Lung (tissue), 12 donors: ENCODE results near the gene HTT. TPM values are rescaled to one million over a fixed set of nuclear protein-coding genes. Genes with fewer than 3 reads are reported as not detected.
"Not testable (repeated sequence)": the region's sequence is repeated elsewhere in the genome, so short reads cannot be mapped to it uniquely, and the experiment has no call there.

Experiments
- ATAC-seq: fragments of 200-7000 bp; cut with Tn5 transposase; one replicate; pipeline ENCODE4 v1.9.1; 2020; ENCODE audit warnings: moderate number of reproducible peaks; ENCODE audit not compliant: insufficient read depth, low FRiP score
- DNase-seq, 3 donors: peaks; one replicate each; pipeline ENCODE4 v3.0.0-alpha.2; 2013 to 2017
- H3K27ac ChIP-seq, 2 donors: one replicate each; pipeline ENCODE4 v1.5.1; 2013; ENCODE audit warnings: mild to moderate bottlenecking in 2 of 2, moderate library complexity in 2 of 2, control low read depth in 1 of 2, inconsistent platforms in 1 of 2, low read depth in 1 of 2, low read length in 1 of 2
- H3K27me3 ChIP-seq, 3 donors: one replicate each; pipeline ENCODE4 v1.5.1; 2013; ENCODE audit warnings: low read length in 2 of 3; ENCODE audit not compliant: control insufficient read depth in 3 of 3, insufficient read depth in 3 of 3
- H3K36me3 ChIP-seq, 4 donors: one replicate each; pipeline ENCODE4 v1.5.1; 2013; ENCODE audit warnings: low read length in 4 of 4, mild to moderate bottlenecking in 1 of 4, moderate library complexity in 1 of 4; ENCODE audit not compliant: control insufficient read depth in 4 of 4, insufficient read depth in 4 of 4
- H3K4me1 ChIP-seq, 5 donors: one replicate each; pipeline ENCODE4 v1.5.1; 2013; ENCODE audit warnings: low read length in 5 of 5, mild to moderate bottlenecking in 2 of 5, moderate library complexity in 1 of 5; ENCODE audit not compliant: control insufficient read depth in 5 of 5, insufficient read depth in 5 of 5
- H3K4me3 ChIP-seq: one replicate; pipeline ENCODE4 v1.5.1; 2013; ENCODE audit warnings: mild to moderate bottlenecking, control low read depth, moderate library complexity
- H3K9ac ChIP-seq, 2 donors: one replicate each; pipeline ENCODE4 v1.5.1; 2013; ENCODE audit warnings: low read length in 2 of 2, control low read depth in 1 of 2; ENCODE audit not compliant: insufficient read depth in 1 of 2
- H3K9me3 ChIP-seq, 4 donors: one replicate each; pipeline ENCODE4 v1.5.1; 2013; ENCODE audit warnings: low read length in 3 of 4, mild to moderate bottlenecking in 1 of 4, moderate library complexity in 1 of 4; ENCODE audit not compliant: control insufficient read depth in 4 of 4, insufficient read depth in 3 of 4
- WGBS, 2 donors: extraction: QIAGEN DNeasy Blood & Tissue Kit; methylation state at CpG; one replicate each; pipeline ENCODE4 v1.1.7; 2013; 5-methylcytosine and 5-hydroxymethylcytosine counted together
- polyA plus RNA-seq, 2 donors: library from polyadenylated mRNA; stranded (reverse); fragments of 200-250 nt; gene quantifications; one replicate each; pipeline ENCODE4 v1.2.1, GENCODE V29; 2013
- total RNA-seq, 2 donors: library from RNA; depleted of rRNA in 1 of 2; stranded (reverse); fragments of >200 nt in 1 of 2; gene quantifications; one replicate each; pipeline ENCODE4 v1.2.1, GENCODE V29; 2014 to 2021
- TF ChIP-seq, protein P1 (sequence below): IDR thresholded peaks from 2 replicates; pipeline ENCODE4 v1.5.1; 2012; ENCODE audit warnings: mild to moderate bottlenecking; ENCODE audit errors: control extremely low read depth, extremely low read depth
- donor health status: control.
- donor health status: control.
- donor health status: Bipolar disorder and iron deficiency.
- donor health status: healthy.
- donor health status: DM: yes; HTN: yes; CAD: no.

HTT gene
- total and polyA plus RNA-seq, 4 donors, result 17.0 to 109 (median 48.4) TPM

GRCh38 chr4:3047464-3048286 is 26.8 kb upstream of the HTT start:
- peaks cover 0 to 4% (median under 1%) of the 10 kb centered on the region in 5 donors for H3K4me1 ChIP-seq
- H3K9me3 ChIP-seq, result no peaks in the 10 kb centered on the region
- 52 to 56% methylated on average over 20 of the region's 20 CpGs for WGBS, 2 donors
- H3K36me3 ChIP-seq, result no peaks in the 10 kb centered on the region
- H3K27ac ChIP-seq, result no peak overlapping the region
- H3K9ac ChIP-seq, result no peak overlapping the region
- TF ChIP-seq, protein P1, sequence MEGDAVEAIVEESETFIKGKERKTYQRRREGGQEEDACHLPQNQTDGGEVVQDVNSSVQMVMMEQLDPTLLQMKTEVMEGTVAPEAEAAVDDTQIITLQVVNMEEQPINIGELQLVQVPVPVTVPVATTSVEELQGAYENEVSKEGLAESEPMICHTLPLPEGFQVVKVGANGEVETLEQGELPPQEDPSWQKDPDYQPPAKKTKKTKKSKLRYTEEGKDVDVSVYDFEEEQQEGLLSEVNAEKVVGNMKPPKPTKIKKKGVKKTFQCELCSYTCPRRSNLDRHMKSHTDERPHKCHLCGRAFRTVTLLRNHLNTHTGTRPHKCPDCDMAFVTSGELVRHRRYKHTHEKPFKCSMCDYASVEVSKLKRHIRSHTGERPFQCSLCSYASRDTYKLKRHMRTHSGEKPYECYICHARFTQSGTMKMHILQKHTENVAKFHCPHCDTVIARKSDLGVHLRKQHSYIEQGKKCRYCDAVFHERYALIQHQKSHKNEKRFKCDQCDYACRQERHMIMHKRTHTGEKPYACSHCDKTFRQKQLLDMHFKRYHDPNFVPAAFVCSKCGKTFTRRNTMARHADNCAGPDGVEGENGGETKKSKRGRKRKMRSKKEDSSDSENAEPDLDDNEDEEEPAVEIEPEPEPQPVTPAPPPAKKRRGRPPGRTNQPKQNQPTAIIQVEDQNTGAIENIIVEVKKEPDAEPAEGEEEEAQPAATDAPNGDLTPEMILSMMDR, result peak; percentile 54
- DNase-seq, result peak; percentile 35 to 55 (median 49)
- no peak overlapping the region for H3K4me3 ChIP-seq
- peak; percentile 67 for ATAC-seq
- no peaks in the 10 kb centered on the region for H3K27me3 ChIP-seq

DNA sequence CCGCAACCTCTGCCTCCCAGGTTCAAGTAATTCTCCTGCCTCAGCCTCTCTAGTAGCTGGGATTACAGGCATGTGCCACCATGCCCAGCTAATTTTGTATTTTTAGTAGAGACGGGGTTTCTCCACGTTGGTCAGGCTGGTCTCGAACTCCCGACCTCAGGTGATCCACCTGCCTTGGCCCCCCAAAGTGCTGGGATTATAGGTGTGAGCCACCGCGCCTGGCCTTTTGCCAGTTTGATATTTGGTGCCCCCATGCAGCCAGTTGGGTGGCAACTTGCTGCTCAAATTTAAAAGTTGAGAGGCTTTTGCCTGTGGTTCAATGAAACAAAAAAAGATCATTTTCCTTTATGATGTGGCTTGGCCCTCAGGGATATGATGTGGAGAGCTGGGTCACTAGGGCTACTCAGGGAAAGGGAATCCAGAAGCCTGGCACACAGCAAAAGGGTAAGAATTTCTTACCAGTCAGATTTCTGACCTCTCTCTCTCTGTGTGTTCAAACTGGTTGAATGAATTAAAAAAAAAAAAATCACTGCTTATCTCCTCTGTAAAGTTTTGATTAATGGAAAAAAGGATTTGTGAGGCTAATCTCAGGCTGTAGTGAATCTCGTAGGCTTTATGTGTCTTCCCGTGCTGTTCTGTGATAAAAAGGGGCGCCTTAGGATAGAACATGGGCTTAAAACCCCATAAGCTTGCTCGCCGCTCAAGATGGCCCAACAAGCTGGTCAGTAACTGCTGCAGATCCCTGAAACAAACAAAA is 23.2 kb upstream of the HTT start:
- not testable (repeated sequence) for H3K27me3 ChIP-seq, DNase-seq, H3K4me3 ChIP-seq, H3K27ac ChIP-seq, H3K9me3 ChIP-seq, H3K4me1 ChIP-seq, ATAC-seq, H3K9ac ChIP-seq, H3K36me3 ChIP-seq
- WGBS, 2 donors, result 94 to 98% methylated on average over 10 to 12 of the region's 12 CpGs

- Histone ChIP-seq H3K9ac (no peak overlapping the region), H3K27ac (no peak overlapping the region), H3K27me3 (no peaks in the 10 kb centered on the region), H3K9me3 (peaks cover 0 to 3% (median 0%) of the 10 kb centered on the region in 4 donors), H3K36me3 (no peaks in the 10 kb centered on the region), H3K4me3 (no peak overlapping the region), H3K4me1 (no peaks in the 10 kb centered on the region)
- TF ChIP-seq, protein P1, result no peak
- DNase-seq (no peak), ATAC-seq (no peak)
- WGBS, 2 donors, result 97 to 100% methylated on average over 2 of the region's 2 CpGs
Measured at GRCh38 chr4:3054169-3054759, 20.2 kb upstream of the HTT start.

DNA sequence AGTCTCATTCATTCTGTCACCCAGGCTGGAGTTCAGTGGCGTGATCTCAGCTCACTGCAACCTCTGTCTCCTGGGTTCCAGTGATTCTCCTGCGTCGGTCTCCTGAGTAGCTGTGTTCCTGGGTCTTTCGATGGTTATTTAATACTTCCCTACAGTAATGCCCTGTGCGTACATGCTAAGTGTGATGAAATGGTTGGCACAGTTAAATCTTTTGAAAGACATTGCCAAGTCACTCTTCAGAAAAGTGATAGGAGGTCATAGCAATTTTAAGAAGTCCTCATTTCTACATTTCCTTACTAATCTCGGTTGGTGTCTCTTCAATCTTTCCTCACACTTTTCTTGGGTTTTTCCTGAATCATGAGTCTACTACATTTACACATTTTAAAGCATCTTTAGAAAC is 14.5 kb upstream of the HTT start:
- no peak for DNase-seq
- TF ChIP-seq, protein P1, result no peak
- 50 to 72% methylated on average over 6 of the region's 6 CpGs for WGBS, 2 donors

More for the DNA sequence above, 14.5 kb upstream of the HTT start:
- Histone ChIP-seq H3K4me3 (no peak overlapping the region), H3K27ac (no peak overlapping the region), H3K9ac (no peak overlapping the region), H3K4me1 (no peaks in the 10 kb centered on the region), H3K27me3 (no peaks in the 10 kb centered on the region), H3K36me3 (no peaks in the 10 kb centered on the region), H3K9me3 (peaks cover 0 to 3% (median 0%) of the 10 kb centered on the region in 4 donors)
- no peak for ATAC-seq
